ENCODE data around the gene AFM.

AFM gene, protein sequence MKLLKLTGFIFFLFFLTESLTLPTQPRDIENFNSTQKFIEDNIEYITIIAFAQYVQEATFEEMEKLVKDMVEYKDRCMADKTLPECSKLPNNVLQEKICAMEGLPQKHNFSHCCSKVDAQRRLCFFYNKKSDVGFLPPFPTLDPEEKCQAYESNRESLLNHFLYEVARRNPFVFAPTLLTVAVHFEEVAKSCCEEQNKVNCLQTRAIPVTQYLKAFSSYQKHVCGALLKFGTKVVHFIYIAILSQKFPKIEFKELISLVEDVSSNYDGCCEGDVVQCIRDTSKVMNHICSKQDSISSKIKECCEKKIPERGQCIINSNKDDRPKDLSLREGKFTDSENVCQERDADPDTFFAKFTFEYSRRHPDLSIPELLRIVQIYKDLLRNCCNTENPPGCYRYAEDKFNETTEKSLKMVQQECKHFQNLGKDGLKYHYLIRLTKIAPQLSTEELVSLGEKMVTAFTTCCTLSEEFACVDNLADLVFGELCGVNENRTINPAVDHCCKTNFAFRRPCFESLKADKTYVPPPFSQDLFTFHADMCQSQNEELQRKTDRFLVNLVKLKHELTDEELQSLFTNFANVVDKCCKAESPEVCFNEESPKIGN

GRCh38 chr4:73481358-73481757 lies at the start of gene AFM:
TSS of gene AFM (plus strand) at chr4:73481745. CDS start at chr4:73481776, 31 bp downstream.
- no peaks in the 10 kb centered on the region for H3F3A ChIP-seq (ENCODE audit: low read depth)
- H2AFZ ChIP-seq (ENCODE audit: low read length): no peak within 1 kb of the TSS
- no peaks in the 10 kb centered on the region for H3K9me3 ChIP-seq (ENCODE audit: insufficient read depth, low read depth, low read length)
- TF ChIP-seq EZH2phosphoT487 (IDR thresholded peaks at IDR 0.05; ENCODE audit: borderline replicate concordance) (no peak), CTCF (conservative IDR thresholded peaks at IDR 0.05; ENCODE audit: low read length) (no peak)
- H3K27me3 ChIP-seq (ENCODE audit: insufficient read depth, low read length, poor library complexity, severe bottlenecking): no peaks in the 10 kb centered on the region
- no peak within 1 kb of the TSS for H3K4me3 ChIP-seq (ENCODE audit: low read length, poor library complexity, severe bottlenecking)
- H3K9ac ChIP-seq (ENCODE audit: low read depth, low read length, poor library complexity, severe bottlenecking): no peak within 1 kb of the TSS
- H3K4me1 ChIP-seq (ENCODE audit: insufficient read depth, low read length, poor library complexity, severe bottlenecking): peaks cover 2% of the 10 kb centered on the region
- H3K79me2 ChIP-seq (ENCODE audit: insufficient read depth, low read length): no peaks in the 10 kb centered on the region
- H3K9me2 ChIP-seq (replicated peaks; ENCODE audit: low read depth, low read length): no peaks in the 10 kb centered on the region
- H3K4me2 ChIP-seq (ENCODE audit: low read depth, low read length, poor library complexity, severe bottlenecking): no peak within 1 kb of the TSS
- no peaks in the 10 kb centered on the region for H4K20me1 ChIP-seq (ENCODE audit: insufficient read depth, low read length, poor library complexity, severe bottlenecking)
- no peaks in the 10 kb centered on the region for H3K36me3 ChIP-seq (ENCODE audit: insufficient read depth, low read length)

GRCh38 chr4:73431813-73432168 lies 49.8 kb upstream of the AFM start:
- H3K9me3 ChIP-seq (ENCODE audit: insufficient read depth, low read depth, low read length): no peaks in the 10 kb centered on the region
- no peaks in the 10 kb centered on the region for H3K4me1 ChIP-seq (ENCODE audit: insufficient read depth, low read length, poor library complexity, severe bottlenecking)
- no peaks in the 10 kb centered on the region for H3K36me3 ChIP-seq (ENCODE audit: insufficient read depth, low read length)
- H3K4me3 ChIP-seq (ENCODE audit: low read length, poor library complexity, severe bottlenecking): no peak overlapping the region
- TF ChIP-seq EZH2phosphoT487 (IDR thresholded peaks at IDR 0.05; ENCODE audit: borderline replicate concordance) (no peak), CTCF (conservative IDR thresholded peaks at IDR 0.05; ENCODE audit: low read length) (no peak)
- H3K9me2 ChIP-seq (replicated peaks; ENCODE audit: low read depth, low read length): no peaks in the 10 kb centered on the region
- no peaks in the 10 kb centered on the region for H3F3A ChIP-seq (ENCODE audit: low read depth)
- no peak overlapping the region for H3K4me2 ChIP-seq (ENCODE audit: low read depth, low read length, poor library complexity, severe bottlenecking)
- H3K27me3 ChIP-seq (ENCODE audit: insufficient read depth, low read length, poor library complexity, severe bottlenecking): no peaks in the 10 kb centered on the region
- no peak overlapping the region for H3K9ac ChIP-seq (ENCODE audit: low read depth, low read length, poor library complexity, severe bottlenecking)
- no peaks in the 10 kb centered on the region for H3K79me2 ChIP-seq (ENCODE audit: insufficient read depth, low read length)
- H2AFZ ChIP-seq (ENCODE audit: low read length): no peak overlapping the region
- no peaks in the 10 kb centered on the region for H4K20me1 ChIP-seq (ENCODE audit: insufficient read depth, low read length, poor library complexity, severe bottlenecking)

DNA sequence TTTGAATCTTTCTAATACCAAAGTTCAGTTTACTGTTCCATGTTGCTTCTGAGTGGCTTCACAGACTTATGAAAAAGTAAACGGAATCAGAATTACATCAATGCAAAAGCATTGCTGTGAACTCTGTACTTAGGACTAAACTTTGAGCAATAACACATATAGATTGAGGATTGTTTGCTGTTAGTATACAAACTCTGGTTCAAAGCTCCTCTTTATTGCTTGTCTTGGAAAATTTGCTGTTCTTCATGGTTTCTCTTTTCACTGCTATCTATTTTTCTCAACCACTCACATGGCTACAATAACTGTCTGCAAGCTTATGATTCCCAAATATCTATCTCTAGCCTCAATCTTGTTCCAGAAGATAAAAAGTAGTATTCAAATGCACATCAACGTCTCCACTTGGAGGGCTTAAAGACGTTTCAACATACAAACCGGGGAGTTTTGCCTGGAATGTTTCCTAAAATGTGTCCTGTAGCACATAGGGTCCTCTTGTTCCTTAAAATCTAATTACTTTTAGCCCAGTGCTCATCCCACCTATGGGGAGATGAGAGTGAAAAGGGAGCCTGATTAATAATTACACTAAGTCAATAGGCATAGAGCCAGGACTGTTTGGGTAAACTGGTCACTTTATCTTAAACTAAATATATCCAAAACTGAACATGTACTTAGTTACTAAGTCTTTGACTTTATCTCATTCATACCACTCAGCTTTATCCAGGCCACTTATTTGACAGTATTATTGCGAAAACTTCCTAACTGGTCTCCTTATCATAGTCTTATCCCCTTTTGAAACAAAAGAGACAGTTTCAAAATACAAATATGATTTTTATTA lies 49.2 kb upstream of the AFM start:
- H4K20me1 ChIP-seq (ENCODE audit: insufficient read depth, low read length, poor library complexity, severe bottlenecking): no peaks in the 10 kb centered on the region
- no peak overlapping the region for H3K4me2 ChIP-seq (ENCODE audit: low read depth, low read length, poor library complexity, severe bottlenecking)
- H3K4me3 ChIP-seq (ENCODE audit: low read length, poor library complexity, severe bottlenecking): no peak overlapping the region
- no peak overlapping the region for H3K9ac ChIP-seq (ENCODE audit: low read depth, low read length, poor library complexity, severe bottlenecking)
- no peaks in the 10 kb centered on the region for H3K79me2 ChIP-seq (ENCODE audit: insufficient read depth, low read length)
- H3K27me3 ChIP-seq (ENCODE audit: insufficient read depth, low read length, poor library complexity, severe bottlenecking): no peaks in the 10 kb centered on the region
- no peaks in the 10 kb centered on the region for H3F3A ChIP-seq (ENCODE audit: low read depth)
- H3K9me3 ChIP-seq (ENCODE audit: insufficient read depth, low read depth, low read length): no peaks in the 10 kb centered on the region
- no peak for TF ChIP-seq CTCF (conservative IDR thresholded peaks at IDR 0.05; ENCODE audit: low read length)
- H2AFZ ChIP-seq (ENCODE audit: low read length): no peak overlapping the region
- H3K9me2 ChIP-seq (replicated peaks; ENCODE audit: low read depth, low read length): no peaks in the 10 kb centered on the region
- H3K4me1 ChIP-seq (ENCODE audit: insufficient read depth, low read length, poor library complexity, severe bottlenecking): no peaks in the 10 kb centered on the region
- no peaks in the 10 kb centered on the region for H3K36me3 ChIP-seq (ENCODE audit: insufficient read depth, low read length)

Measured in Loucy (cell line).